GM18861 (cell line): Measurements from ENCODE around the gene HS2ST1.
"Not testable (repeated sequence)": the region's sequence is repeated elsewhere in the genome, so short reads cannot be mapped to it uniquely, and the experiment has no call there.

Experiments used
- ATAC-seq: cut with Tn5 transposase; IDR thresholded peaks from one replicate; pipeline ENCODE4 v1.9.1; 2021; ENCODE audit not compliant: unreplicated experiment

Gene HS2ST1

GRCh38 chr1:86924324-86924960, 10.0 kb downstream of the HS2ST1 start:
- no peak for ATAC-seq

DNA sequence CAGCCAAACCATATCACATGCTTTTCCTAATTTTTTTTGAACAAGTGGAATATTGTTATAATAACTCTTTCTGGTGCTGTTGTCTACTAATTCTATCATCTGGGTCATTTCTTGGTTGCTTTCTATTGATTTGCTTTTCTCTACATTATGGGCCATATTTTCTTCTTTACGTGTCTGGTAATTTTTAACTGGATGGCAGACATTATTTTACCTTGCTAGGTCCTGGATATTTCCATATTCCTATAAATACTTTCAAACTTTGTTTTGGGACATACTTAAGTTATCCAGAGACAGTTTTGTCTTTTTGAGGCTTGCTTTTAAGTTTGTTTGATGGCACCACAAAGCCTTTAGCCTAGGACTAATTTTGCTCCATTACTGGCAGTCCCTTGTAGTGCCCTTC, 11.3 kb downstream of the HS2ST1 start:
- no peak for ATAC-seq

- no peak for ATAC-seq
These were observed 12.4 kb downstream of the HS2ST1 start for GRCh38 chr1:86926883-86927282.

DNA sequence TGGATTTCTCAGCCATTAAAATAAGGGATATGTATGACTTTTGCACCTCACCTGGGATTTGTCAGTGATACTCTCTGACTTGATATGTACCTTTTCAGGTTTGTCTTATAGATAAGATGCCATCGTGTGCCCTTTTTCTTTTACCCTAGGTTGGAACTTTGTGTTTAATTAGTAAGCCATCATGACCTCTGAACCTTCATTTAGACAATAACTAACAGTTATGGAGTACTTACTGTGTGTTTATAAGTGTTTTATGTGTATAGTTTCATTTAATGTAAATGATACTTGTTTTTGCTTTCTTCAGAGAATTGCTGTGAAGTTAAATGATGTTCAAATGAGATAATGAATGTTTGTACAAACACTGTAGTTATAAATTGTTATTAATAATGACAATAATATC, 14.4 kb downstream of the HS2ST1 start:
- no peak for ATAC-seq

DNA sequence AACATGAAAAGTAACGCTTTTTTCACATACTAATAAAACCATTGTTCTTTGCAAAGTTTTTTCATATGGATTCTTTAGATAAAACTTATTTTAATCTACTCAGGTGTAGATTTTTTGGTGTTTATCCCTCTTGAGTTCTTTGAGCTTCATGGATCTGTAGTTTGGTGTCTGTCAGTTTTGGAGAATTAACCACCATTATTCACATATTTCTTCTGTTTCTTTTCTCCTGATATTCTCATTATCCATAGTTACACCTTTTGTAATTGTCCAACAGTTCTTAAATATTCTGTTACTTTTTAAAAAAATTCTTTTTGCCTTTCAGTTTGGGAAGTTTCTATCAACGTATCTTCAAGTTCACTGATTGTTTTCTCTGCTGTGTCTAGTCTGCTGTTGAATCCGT, 18.6 kb downstream of the HS2ST1 start:
- ATAC-seq: no peak

DNA sequence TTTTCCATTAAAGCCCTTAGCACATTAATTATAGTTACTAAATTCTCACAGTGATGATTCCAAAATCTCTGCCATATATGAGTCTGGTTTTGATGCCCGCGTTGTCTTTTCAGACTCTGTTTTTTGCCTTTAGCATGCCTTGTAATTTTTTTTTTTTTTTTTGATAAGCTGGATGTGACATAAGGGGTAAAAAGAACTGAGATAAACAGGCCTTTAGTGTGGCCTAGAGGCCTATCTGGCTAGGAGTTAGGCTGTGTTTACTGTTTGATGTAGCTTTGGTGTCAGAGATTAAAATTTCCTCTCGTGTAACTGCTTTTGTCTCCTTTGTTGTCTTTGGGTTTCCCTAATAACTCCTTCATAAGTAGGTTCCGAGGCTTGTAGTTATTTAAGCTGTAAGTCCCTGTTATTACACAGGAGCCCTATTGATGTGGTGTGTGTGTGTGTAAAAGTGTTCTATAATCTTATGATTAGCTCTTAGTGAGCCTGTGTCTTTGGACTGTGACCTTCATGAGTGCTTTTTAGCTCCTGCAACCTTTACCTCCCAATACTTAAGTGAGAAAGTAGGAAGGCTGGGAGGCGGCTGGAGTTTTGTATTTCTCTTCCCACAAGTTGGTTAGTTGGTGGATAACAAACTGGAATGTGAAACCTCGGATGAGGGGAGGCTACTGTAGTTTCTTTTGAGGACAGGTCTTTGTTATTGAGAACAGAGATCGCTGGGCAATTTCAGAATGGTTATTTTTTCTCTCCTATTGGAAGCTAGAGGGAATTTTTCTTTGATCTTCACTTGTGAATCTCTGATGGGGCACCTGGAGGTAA, 19.3 kb downstream of the HS2ST1 start:
- no peak for ATAC-seq

GRCh38 chr1:86938450-86938849, 24.0 kb downstream of the HS2ST1 start:
- no peak for ATAC-seq

GRCh38 chr1:86938855-86939254, 24.4 kb downstream of the HS2ST1 start:
- ATAC-seq: peak; percentile 48

DNA sequence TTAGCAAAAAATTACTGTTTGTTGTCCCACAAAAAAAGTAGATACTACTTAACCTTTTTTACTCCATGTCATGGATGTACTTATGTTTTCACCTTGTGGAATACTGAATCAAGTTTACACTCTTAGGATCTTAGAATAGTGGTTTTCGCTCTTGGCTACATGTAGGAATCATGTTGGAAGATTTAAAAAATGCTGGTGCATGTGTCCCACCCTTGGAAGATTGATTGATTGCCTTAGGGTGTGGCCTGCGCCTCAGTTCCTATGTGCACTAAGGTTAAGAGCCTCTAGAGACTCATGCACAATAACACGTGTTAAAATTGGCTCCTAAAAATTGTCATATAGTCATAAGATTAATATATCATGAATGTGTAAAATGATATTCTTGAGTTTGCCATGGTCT, 25.0 kb downstream of the HS2ST1 start:
- no peak for ATAC-seq

- no peak for ATAC-seq
These were observed 26.2 kb downstream of the HS2ST1 start for GRCh38 chr1:86940599-86940998.

DNA sequence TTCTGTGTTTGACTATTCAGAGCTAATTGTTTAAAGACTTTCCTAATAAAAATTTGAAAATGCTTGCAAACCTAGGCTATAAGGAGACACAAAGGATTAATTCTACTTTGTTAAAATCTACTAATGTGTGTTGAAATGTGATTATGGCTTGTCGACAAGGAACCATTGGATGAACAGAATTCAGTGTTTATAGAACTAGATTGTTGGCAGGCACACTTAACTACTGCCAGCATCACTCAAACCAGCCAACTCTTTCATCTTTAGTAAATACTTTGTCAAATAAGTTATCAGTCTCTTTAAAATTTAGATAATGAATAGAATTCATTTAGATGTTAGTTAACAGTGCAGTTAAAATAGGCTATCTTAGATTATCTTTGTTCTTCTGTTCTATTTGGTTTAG, 27.6 kb downstream of the HS2ST1 start:
- no peak for ATAC-seq

DNA sequence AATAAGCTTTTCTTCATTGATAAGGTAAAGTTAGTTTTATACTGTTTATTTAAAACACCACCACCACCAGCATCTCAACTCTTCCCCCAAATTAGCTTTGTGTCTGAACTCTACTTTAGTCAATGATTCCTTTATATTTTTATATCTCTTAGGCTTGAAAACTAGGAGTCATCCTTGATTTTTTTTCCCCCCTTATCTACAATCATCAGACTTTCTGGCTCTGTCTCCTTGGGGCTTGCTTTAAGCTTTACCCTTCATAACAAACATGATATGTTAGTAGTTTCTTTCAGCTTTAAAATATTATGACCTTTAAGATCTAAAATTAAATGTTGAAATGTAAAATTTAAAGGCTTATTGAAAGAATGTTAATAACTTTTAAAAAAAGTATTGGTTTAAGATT, 28.3 kb downstream of the HS2ST1 start:
- no peak for ATAC-seq

GRCh38 chr1:86948212-86948611, 33.8 kb downstream of the HS2ST1 start:
- ATAC-seq: no peak

GRCh38 chr1:86950712-86951419, 36.4 kb downstream of the HS2ST1 start:
- no peak for ATAC-seq

GRCh38 chr1:86951430-86951829, 37.0 kb downstream of the HS2ST1 start:
- no peak for ATAC-seq

GRCh38 chr1:86953167-86953566, 38.7 kb downstream of the HS2ST1 start:
- no peak for ATAC-seq

DNA sequence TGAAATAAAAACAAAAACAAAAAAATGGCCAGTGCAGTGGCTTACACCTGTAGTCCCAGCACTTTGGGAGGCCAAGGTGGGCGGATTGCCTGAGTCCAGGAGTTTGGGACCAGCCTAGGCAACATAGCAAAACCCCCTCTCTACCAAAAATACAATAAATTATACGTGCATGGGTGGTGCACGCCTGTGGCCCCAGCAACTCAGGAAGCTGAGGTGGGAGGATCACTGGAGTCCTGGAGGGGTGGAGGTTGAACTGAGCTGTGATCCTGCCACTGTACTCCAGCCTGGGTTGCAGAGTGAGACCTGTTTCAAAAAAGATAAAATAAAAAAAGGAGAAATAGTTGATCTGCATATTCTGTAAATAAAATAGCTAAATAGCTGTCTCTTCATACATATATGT, 41.2 kb downstream of the HS2ST1 start:
- ATAC-seq: no peak

DNA sequence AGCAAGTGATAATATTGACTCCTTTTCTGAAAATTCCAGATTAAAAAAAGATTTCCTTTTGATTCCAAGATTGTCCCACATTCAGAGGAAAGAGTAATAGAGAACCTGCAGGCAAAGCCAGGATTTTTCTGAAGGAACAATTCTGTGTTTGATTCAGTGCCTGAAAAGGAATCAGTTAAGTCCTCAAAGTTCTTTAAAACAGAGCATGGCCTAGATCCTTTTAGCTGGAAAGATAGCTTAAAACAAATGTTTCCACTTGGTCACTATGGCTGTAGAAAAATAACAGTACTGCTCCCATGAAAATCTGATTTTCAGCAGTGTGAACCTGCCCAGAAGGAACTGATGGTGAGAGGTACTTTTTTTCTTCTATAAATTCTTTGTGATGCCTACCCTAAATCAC, 41.8 kb downstream of the HS2ST1 start:
- no peak for ATAC-seq

DNA sequence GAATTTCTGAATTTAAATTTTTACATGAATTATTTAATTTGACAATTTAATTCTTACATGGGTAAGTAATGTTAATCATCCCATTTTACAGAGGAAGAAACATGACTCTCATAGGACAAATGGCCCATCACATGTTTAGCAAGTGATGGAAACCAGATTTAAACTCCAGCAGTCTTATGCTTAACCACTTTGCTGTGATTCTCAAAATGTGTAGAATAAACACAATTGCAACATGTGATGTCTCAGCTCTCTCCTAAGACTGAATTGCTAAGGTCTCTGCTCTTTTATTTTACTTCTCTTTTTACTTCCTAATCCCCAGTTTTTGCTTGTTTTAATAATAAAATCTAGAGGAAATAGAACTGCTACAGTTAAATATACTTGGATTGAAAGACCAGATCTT, 42.8 kb downstream of the HS2ST1 start:
- ATAC-seq: no peak

DNA sequence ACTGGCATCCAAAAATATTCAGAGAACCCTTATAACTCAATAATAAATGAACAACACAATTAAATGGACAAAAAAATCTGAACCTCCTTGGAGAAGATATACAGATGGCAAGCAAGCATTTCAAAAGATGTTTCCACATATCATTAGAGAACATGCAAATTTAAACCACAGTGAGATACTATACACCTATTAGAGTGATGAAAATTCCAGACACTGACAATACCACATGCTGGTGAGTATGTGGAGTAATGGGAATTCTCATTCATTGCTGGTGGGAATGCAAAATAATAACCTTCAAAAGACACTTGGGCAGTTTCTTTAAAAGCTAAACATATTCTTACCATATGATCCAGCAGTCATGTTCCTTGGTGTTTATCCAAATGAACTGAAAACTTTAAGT, 46.1 kb downstream of the HS2ST1 start:
- no peak for ATAC-seq

- ATAC-seq: not testable (repeated sequence)
These were observed 49.4 kb downstream of the HS2ST1 start for GRCh38 chr1:86963841-86964240.
